Left ventricle myocardium inferior (tissue), 1 donor: ENCODE measurements around the gene TCEANC. TPM values are rescaled to one million over a fixed set of nuclear protein-coding genes. Genes with fewer than 3 reads are reported as not detected.

Experiments used
- DNase-seq: peaks from one replicate; pipeline ENCODE4 v3.0.0-alpha.2; 2020
- H3K27ac ChIP-seq: fragments of 200-600 bp; replicated peaks from 2 replicates; pipeline ENCODE4 v1.8.0; 2021
- H3K27me3 ChIP-seq: fragments of 200-600 bp; 2 replicates; pipeline ENCODE4 v1.8.0; 2021; ENCODE audit warnings: low read depth
- H3K36me3 ChIP-seq: fragments of 200-600 bp; 2 replicates; pipeline ENCODE4 v1.8.0; 2021
- H3K4me1 ChIP-seq: fragments of 200-600 bp; 2 replicates; pipeline ENCODE4 v1.8.0; 2021
- H3K4me3 ChIP-seq: fragments of 200-600 bp; 2 replicates; pipeline ENCODE4 v1.8.0; 2021; ENCODE audit warnings: mild to moderate bottlenecking, moderate library complexity
- H3K9me3 ChIP-seq: fragments of 200-600 bp; replicated peaks from 2 replicates; pipeline ENCODE4 v1.8.0; 2021
- CTCF ChIP-seq: fragments of 200-600 bp; IDR thresholded peaks from 2 replicates; pipeline ENCODE4 v1.8.0; 2021; ENCODE audit warnings: antibody characterized with exemption, mild to moderate bottlenecking, borderline replicate concordance
- intact Hi-C: fragments of 100-400 bp; cut with micrococcal nuclease; formaldehyde crosslinking; loops from one replicate; pipeline ENCODE4 v1.11.0; 2022
- total RNA-seq: library from RNA; stranded (reverse); fragmentation: NEBNext Ultra II Directional; extraction: Animal tissue kit (Norgen Biotek cat#: 25700); gene quantifications from one replicate; pipeline ENCODE4 v1.2.1, GENCODE V29; 2021
- donor health status: DM: no; HTN: yes; CAD: no; lungs with severe emphysema.

The TCEANC gene
- total RNA-seq, 1 donor from 2014 or later = 7.9 TPM

GRCh38 chrX:13693341-13693961, 40.5 kb downstream of the TCEANC start:
- H3K4me3 ChIP-seq = no peak overlapping the region
- no peaks in the 10 kb centered on the region for H3K27me3 ChIP-seq
- no peaks in the 10 kb centered on the region for H3K36me3 ChIP-seq
- no peaks in the 10 kb centered on the region for H3K9me3 ChIP-seq
- intact Hi-C loops = no loop called here
- H3K27ac ChIP-seq = no peak overlapping the region
- no peak for DNase-seq
- TF ChIP-seq CTCF = no peak
- H3K4me1 ChIP-seq = peaks cover 69% of the 10 kb centered on the region

- Histone ChIP-seq H3K9me3 (no peaks in the 10 kb centered on the region), H3K27me3 (no peaks in the 10 kb centered on the region), H3K4me1 (peaks cover 76% of the 10 kb centered on the region), H3K27ac (no peak overlapping the region), H3K4me3 (no peak overlapping the region), H3K36me3 (no peaks in the 10 kb centered on the region)
- intact Hi-C loops = no loop called here
- DNase-seq = no peak
- no peak for TF ChIP-seq CTCF
Observed at GRCh38 chrX:13694359-13694758, 41.4 kb downstream of the TCEANC start.

GRCh38 chrX:13694983-13695382, 42.0 kb downstream of the TCEANC start:
- H3K27me3 ChIP-seq = no peaks in the 10 kb centered on the region
- intact Hi-C loops = no loop called here
- H3K4me3 ChIP-seq = no peak overlapping the region
- no peak for TF ChIP-seq CTCF
- no peaks in the 10 kb centered on the region for H3K9me3 ChIP-seq
- H3K27ac ChIP-seq = no peak overlapping the region
- H3K36me3 ChIP-seq = no peaks in the 10 kb centered on the region
- DNase-seq = no peak
- peaks cover 83% of the 10 kb centered on the region for H3K4me1 ChIP-seq

DNA sequence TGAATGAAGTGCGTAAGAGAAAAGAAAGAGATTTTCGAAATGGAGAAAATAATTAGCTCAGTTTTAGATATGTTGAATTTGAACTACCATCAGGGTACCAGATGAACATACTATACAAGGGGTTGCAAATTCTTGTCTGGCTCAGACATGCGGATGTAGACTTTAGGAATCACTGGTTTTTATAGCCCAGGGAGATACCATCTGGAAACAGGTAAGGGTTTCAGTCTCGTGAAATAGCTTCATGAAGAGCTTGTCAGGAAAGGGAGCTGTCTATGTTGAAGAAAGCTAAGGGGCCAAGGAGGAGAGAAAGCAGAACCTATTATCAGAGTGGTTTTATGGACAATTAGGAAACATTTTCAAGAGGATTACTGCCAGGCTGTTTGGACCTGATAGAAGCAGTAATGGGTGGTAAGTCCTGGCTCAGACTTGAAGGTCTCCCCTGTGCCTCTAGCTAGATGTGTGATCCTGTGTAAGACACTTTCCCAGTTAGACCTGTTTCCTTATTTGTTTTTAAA, 42.7 kb downstream of the TCEANC start:
- DNase-seq = no peak
- TF ChIP-seq CTCF = no peak
- H3K27me3 ChIP-seq = no peaks in the 10 kb centered on the region
- no peak overlapping the region for H3K27ac ChIP-seq
- peaks cover 84% of the 10 kb centered on the region for H3K4me1 ChIP-seq
- H3K4me3 ChIP-seq = no peak overlapping the region
- intact Hi-C loops = no loop called here
- no peaks in the 10 kb centered on the region for H3K9me3 ChIP-seq
- H3K36me3 ChIP-seq = no peaks in the 10 kb centered on the region

- intact Hi-C loops = no loop called here
- H3K4me3 ChIP-seq = no peak overlapping the region
- no peak for DNase-seq
Observed at GRCh38 chrX:13697455-13697854, 44.5 kb downstream of the TCEANC start.

More at GRCh38 chrX:13697455-13697854, 44.5 kb downstream of the TCEANC start:
- no peaks in the 10 kb centered on the region for H3K27me3 ChIP-seq
- no peaks in the 10 kb centered on the region for H3K9me3 ChIP-seq
- TF ChIP-seq CTCF = no peak
- H3K27ac ChIP-seq = no peak overlapping the region
- peaks cover 78% of the 10 kb centered on the region for H3K4me1 ChIP-seq
- H3K36me3 ChIP-seq = no peaks in the 10 kb centered on the region
